Right atrium auricular region (tissue), 2 donors: Measurements from ENCODE around the gene UGT1A4. TPM values are rescaled to one million over a fixed set of nuclear protein-coding genes. Genes with fewer than 3 reads are reported as not detected.

Experiments used
- DNase-seq: peaks from one replicate; pipeline ENCODE4 v3.0.0-alpha.2; 2019; ENCODE audit warnings: low spot score
- H3K27ac ChIP-seq, 2 donors: fragments of 200-600 bp; sonication (generic); 1 replicate in 1 of 2; 2 replicates in 1 of 2; pipeline ENCODE4 v1.5.1; 2016 to 2019
- H3K27me3 ChIP-seq, 2 donors: fragments of 200-600 bp; sonication (generic); one replicate each; pipeline versions ENCODE4 v1.5.1 to v1.6.0; 2017 to 2019
- H3K36me3 ChIP-seq: fragments of 200-600 bp; sonication (generic); one replicate; pipeline ENCODE4 v1.5.1; 2016
- H3K4me1 ChIP-seq, 2 donors: fragments of 200-600 bp; sonication (generic); one replicate each; pipeline versions ENCODE4 v1.5.1 to v1.6.0; 2017 to 2019
- H3K4me3 ChIP-seq, 2 donors: fragments of 200-600 bp; sonication (generic); 1 replicate in 1 of 2; 2 replicates in 1 of 2; pipeline ENCODE4 v1.5.1; 2017 to 2019; ENCODE audit warnings: mild to moderate bottlenecking in 1 of 2, moderate library complexity in 1 of 2
- H3K9me3 ChIP-seq, 2 donors: fragments of 200-600 bp; sonication (generic); one replicate each; pipeline ENCODE4 v1.5.1; 2019
- CTCF ChIP-seq, 2 donors: fragments of 200-600 bp; sonication (generic); IDR thresholded peaks; one replicate each; pipeline ENCODE4 v1.5.1; 2019; ENCODE audit warnings: antibody characterized with exemption in 2 of 2
- total RNA-seq, 2 donors: library from RNA; depleted of rRNA; stranded (reverse); fragments of >200 nt; gene quantifications; one replicate each; pipeline ENCODE4 v1.1.0, GENCODE V29; 2016

UGT1A4 gene
- total RNA-seq, 2 donors from 2014 or later, result not detected

- no peaks in the 10 kb centered on the region for H3K9me3 ChIP-seq
- H3K27me3 ChIP-seq, result no peaks in the 10 kb centered on the region
- H3K4me1 ChIP-seq, result no peaks in the 10 kb centered on the region
- no peak for TF ChIP-seq CTCF (IDR thresholded peaks at IDR 0.05)
- H3K27ac ChIP-seq, result no peak overlapping the region
- DNase-seq, result no peak
- H3K36me3 ChIP-seq, result no peaks in the 10 kb centered on the region
- no peak overlapping the region for H3K4me3 ChIP-seq
Measured at GRCh38 chr2:233691443-233692433, 26.8 kb upstream of the UGT1A4 start.

GRCh38 chr2:233692648-233693047, 25.9 kb upstream of the UGT1A4 start, which contains the start of gene UGT1A6:
Gene UGT1A6, plus strand, starts transcription at chr2:233692890. Its CDS starts 115 bp downstream, at chr2:233693005.
- no peak for TF ChIP-seq CTCF (IDR thresholded peaks at IDR 0.05)
- Histone ChIP-seq H3K9me3 (no peaks in the 10 kb centered on the region), H3K4me3 (no peak within 1 kb of the TSS), H3K36me3 (no peaks in the 10 kb centered on the region), H3K27ac (no peak within 1 kb of the TSS), H3K27me3 (no peaks in the 10 kb centered on the region), H3K4me1 (no peaks in the 10 kb centered on the region)
- DNase-seq, result no peak

GRCh38 chr2:233693963-233694362, 24.6 kb upstream of the UGT1A4 start:
- H3K27ac ChIP-seq, result no peak overlapping the region
- H3K4me3 ChIP-seq, result no peak overlapping the region
- no peaks in the 10 kb centered on the region for H3K4me1 ChIP-seq
- no peak for DNase-seq
- TF ChIP-seq CTCF (IDR thresholded peaks at IDR 0.05), result no peak
- H3K27me3 ChIP-seq, result no peaks in the 10 kb centered on the region
- no peaks in the 10 kb centered on the region for H3K9me3 ChIP-seq
- H3K36me3 ChIP-seq, result no peaks in the 10 kb centered on the region

- no peak for DNase-seq
- no peaks in the 10 kb centered on the region for H3K9me3 ChIP-seq
- H3K4me1 ChIP-seq, result no peaks in the 10 kb centered on the region
- no peak overlapping the region for H3K27ac ChIP-seq
- H3K27me3 ChIP-seq, result no peaks in the 10 kb centered on the region
- H3K36me3 ChIP-seq, result no peaks in the 10 kb centered on the region
- H3K4me3 ChIP-seq, result no peak overlapping the region
- TF ChIP-seq CTCF (IDR thresholded peaks at IDR 0.05), result no peak
Measured at GRCh38 chr2:233698740-233699139, 19.8 kb upstream of the UGT1A4 start.

- no peak for TF ChIP-seq CTCF (IDR thresholded peaks at IDR 0.05)
- H3K27me3 ChIP-seq, result no peaks in the 10 kb centered on the region
- H3K4me3 ChIP-seq, result no peak overlapping the region
- no peak for DNase-seq
- H3K9me3 ChIP-seq, result peaks cover 0 to 4% of the 10 kb centered on the region in 2 donors
- H3K4me1 ChIP-seq, result no peaks in the 10 kb centered on the region
- H3K36me3 ChIP-seq, result no peaks in the 10 kb centered on the region
- H3K27ac ChIP-seq, result no peak overlapping the region
Measured at GRCh38 chr2:233699424-233700027, 19.0 kb upstream of the UGT1A4 start.
